ENCODE measurements around the gene ROBO1. TPM values are rescaled to one million over a fixed set of nuclear protein-coding genes. Genes with fewer than 3 reads are reported as not detected.

The ROBO1 gene
- total RNA-seq, 6 experiments from 2014 or later = 1.1 to 7.2 (median 4.3) TPM

DNA sequence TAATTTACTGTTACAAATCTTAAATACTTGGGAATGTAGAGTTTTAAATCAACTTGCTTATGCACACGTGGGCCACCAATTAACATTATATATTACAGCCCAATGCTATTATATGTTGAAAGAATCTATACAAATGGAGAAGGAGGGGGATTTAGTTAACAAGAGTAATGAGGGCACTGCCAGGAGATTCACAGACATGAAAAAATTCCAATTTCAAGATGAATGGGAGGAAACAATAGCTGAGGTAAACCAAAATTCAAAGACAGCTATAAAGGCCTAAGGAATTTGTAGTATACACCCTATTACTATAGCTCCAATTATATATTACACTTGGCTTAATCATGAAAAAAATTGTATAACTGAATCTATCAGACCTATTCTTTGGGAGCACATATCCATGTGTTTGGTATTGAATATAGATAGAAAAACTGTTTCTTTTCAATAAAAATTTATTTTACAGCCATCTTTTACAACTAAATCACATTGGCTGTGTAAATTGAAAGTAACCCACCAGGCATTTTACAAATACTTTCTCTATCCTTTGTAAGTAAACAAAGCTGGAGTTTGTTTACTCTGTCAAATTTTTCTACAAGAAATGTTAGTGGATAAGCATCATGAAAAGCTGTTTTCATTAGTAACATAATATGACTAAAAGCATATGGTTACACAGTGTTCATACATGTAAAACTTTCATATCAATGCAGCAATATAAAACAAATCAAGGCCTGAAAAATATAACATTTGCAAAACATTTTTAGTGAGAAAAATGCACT, 1045.8 kb downstream of the ROBO1 start:
- Histone ChIP-seq H3K36me3 (no peaks in the 10 kb centered on the region), H3K4me3 (no peak overlapping the region), H3K9me3 (no peaks in the 10 kb centered on the region), H3K4me1 (no peaks in the 10 kb centered on the region), H3K27me3 (no peaks in the 10 kb centered on the region), H3K27ac (no peak overlapping the region)
- DNase-seq (no peak), ATAC-seq (no peak)
- intact Hi-C loops (cut with DNase I) = no loop called here
- no peak for TF ChIP-seq POLR2A (IDR thresholded peaks at IDR 0.05)
- TF ChIP-seq, protein P1, sequence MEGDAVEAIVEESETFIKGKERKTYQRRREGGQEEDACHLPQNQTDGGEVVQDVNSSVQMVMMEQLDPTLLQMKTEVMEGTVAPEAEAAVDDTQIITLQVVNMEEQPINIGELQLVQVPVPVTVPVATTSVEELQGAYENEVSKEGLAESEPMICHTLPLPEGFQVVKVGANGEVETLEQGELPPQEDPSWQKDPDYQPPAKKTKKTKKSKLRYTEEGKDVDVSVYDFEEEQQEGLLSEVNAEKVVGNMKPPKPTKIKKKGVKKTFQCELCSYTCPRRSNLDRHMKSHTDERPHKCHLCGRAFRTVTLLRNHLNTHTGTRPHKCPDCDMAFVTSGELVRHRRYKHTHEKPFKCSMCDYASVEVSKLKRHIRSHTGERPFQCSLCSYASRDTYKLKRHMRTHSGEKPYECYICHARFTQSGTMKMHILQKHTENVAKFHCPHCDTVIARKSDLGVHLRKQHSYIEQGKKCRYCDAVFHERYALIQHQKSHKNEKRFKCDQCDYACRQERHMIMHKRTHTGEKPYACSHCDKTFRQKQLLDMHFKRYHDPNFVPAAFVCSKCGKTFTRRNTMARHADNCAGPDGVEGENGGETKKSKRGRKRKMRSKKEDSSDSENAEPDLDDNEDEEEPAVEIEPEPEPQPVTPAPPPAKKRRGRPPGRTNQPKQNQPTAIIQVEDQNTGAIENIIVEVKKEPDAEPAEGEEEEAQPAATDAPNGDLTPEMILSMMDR (IDR thresholded peaks at IDR 0.05) = no peak
- WGBS (ENCODE audit: insufficient coverage, low coverage, low lambda C conversion rate, missing lambda C conversion rate) = 40% methylated on average over 1 of the region's 1 CpG

- no peaks in the 10 kb centered on the region for H3K27me3 ChIP-seq
- intact Hi-C loops (cut with DNase I) = no loop called here
- H3K4me1 ChIP-seq = no peaks in the 10 kb centered on the region
- no peaks in the 10 kb centered on the region for H3K36me3 ChIP-seq
- no peak overlapping the region for H3K27ac ChIP-seq
- H3K4me3 ChIP-seq = no peak overlapping the region
- ATAC-seq = no peak
- TF ChIP-seq, protein P1 (IDR thresholded peaks at IDR 0.05) = no peak
- TF ChIP-seq POLR2A (IDR thresholded peaks at IDR 0.05) = no peak
- no peaks in the 10 kb centered on the region for H3K9me3 ChIP-seq
- DNase-seq = no peak
These were observed 1049.1 kb downstream of the ROBO1 start for GRCh38 chr3:78718707-78719106.

DNA sequence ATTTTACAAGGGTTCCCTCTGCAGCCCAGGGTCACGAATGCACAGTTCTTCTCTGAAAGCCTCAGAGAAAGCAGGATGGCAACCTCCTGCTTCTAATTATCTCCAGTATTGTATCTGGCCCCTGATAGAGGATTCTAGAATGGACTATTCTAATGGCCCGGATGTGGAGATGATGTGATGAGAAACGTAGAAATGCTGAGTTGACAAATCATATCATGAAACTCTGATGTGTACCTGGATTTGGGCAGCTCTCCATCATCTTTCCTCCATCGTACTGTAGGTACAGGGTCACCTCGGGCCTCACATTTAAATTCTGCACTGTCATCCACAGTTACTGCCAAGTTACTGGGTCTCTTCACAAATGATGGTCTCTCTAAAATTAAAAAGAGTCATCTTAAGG, 1050.8 kb downstream of the ROBO1 start:
- ATAC-seq = no peak

DNA sequence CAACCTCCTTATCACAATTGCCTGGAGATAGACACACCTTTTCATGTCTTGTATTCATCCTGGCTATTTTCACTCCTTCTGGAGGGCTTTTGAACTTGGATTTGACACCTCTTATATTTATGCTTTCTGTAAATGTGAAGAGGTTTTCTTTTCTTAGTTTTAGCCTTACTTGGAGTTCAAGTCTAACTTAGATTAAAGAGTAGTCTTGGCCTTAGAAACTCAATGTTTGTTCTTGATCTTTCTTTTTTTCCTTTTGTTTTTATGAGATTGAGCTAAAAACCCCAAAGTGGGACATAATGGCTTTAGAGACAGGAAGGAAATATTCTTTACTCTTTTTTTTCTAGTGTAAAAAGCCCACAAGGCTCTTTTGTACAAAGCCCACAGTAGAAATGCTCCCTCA, 1054.9 kb downstream of the ROBO1 start:
- DNase-seq (no peak), ATAC-seq (no peak)
- TF ChIP-seq POLR2A (IDR thresholded peaks at IDR 0.05) = no peak
- TF ChIP-seq, protein P1 (IDR thresholded peaks at IDR 0.05) = no peak
- Histone ChIP-seq H3K36me3 (no peaks in the 10 kb centered on the region), H3K4me3 (no peak overlapping the region), H3K27ac (no peak overlapping the region), H3K4me1 (no peaks in the 10 kb centered on the region), H3K9me3 (no peaks in the 10 kb centered on the region), H3K27me3 (no peaks in the 10 kb centered on the region)
- intact Hi-C loops (cut with DNase I) = no loop called here

More for the DNA sequence above, 1050.8 kb downstream of the ROBO1 start:
- Histone ChIP-seq H3K27ac (no peak overlapping the region), H3K36me3 (no peaks in the 10 kb centered on the region), H3K9me3 (no peaks in the 10 kb centered on the region), H3K27me3 (no peaks in the 10 kb centered on the region), H3K4me1 (no peaks in the 10 kb centered on the region), H3K4me3 (no peak overlapping the region)
- 72% methylated on average over 5 of the region's 5 CpGs for WGBS (ENCODE audit: insufficient coverage, low coverage, low lambda C conversion rate, missing lambda C conversion rate)
- no peak for TF ChIP-seq POLR2A (IDR thresholded peaks at IDR 0.05)
- TF ChIP-seq, protein P1 (IDR thresholded peaks at IDR 0.05) = no peak
- no peak for DNase-seq
- intact Hi-C loops (cut with DNase I) = no loop called here

DNA sequence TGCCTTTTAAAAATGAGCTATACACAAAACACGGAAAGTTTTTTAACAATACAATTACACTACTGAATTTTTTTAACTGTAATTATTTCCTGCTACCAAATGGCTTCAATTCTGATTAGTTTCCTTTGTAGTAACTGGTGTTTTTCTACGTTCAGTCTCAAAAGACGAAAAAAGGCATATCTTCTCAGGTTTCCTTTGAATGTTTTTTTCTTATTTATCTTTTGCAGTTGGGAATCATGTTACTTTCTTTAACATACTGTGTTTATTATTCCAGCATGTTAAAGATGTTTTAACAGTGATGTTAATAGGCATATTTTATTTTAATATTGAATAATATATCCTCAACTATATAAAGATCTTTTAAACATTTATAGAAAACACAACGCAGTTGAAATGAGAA, 1055.5 kb downstream of the ROBO1 start:
- Histone ChIP-seq H3K4me1 (no peaks in the 10 kb centered on the region), H3K27me3 (no peaks in the 10 kb centered on the region), H3K9me3 (no peaks in the 10 kb centered on the region), H3K4me3 (no peak overlapping the region), H3K27ac (no peak overlapping the region), H3K36me3 (no peaks in the 10 kb centered on the region)
- 67% methylated on average over 4 of the region's 4 CpGs for WGBS (ENCODE audit: insufficient coverage, low coverage, low lambda C conversion rate, missing lambda C conversion rate)
- TF ChIP-seq POLR2A (IDR thresholded peaks at IDR 0.05) = no peak
- TF ChIP-seq, protein P1 (IDR thresholded peaks at IDR 0.05) = no peak
- DNase-seq (no peak), ATAC-seq (no peak)
- intact Hi-C loops (cut with DNase I) = no loop called here

Measured in right lobe of liver (tissue), 6 donors.